SK-N-SH treated with all-trans-retinoic acid at 6 μM for 48 hours (cell line): ENCODE data around the gene STK11IP.
A peak's percentile ranks its signal among the peaks of the same experiment; 100 is the strongest.

Experiments used
- ATAC-seq: fragments of 200-7000 bp; cut with Tn5 transposase; 3 replicates; pipeline ENCODE4 v1.9.1; 2020; ENCODE audit warnings: mild to moderate bottlenecking, moderate library complexity
- ARNTL ChIP-seq: fragments of 450-650 bp; formaldehyde crosslinking; IDR thresholded peaks from 2 replicates; pipeline ENCODE4 v1.5.0; 2020; ENCODE audit warnings: low read depth, mild to moderate bottlenecking, moderate library complexity, borderline replicate concordance
- BACH2 ChIP-seq: fragments of 250-450 bp; sonication (Bioruptor Pico); IDR thresholded peaks from 2 replicates; pipeline ENCODE4 v1.9.0; 2021; ENCODE audit warnings: mild to moderate bottlenecking, borderline replicate concordance
- CSDC2 ChIP-seq: fragments of 250-450 bp; sonication (Bioruptor Pico); IDR thresholded peaks from 2 replicates; pipeline ENCODE4 v1.5.0; 2020; ENCODE audit warnings: mild to moderate bottlenecking, moderate library complexity
- ESRRG ChIP-seq: fragments of 250-450 bp; sonication (Bioruptor Pico); IDR thresholded peaks from 2 replicates; pipeline ENCODE4 v1.6.1; 2021; ENCODE audit warnings: mild to moderate bottlenecking
- ISL1 ChIP-seq: fragments of 250-450 bp; sonication (Bioruptor Pico); IDR thresholded peaks from 2 replicates; pipeline ENCODE4 v2.1.2; 2022; ENCODE audit warnings: mild to moderate bottlenecking, moderate library complexity
- OSR1 ChIP-seq: fragments of 250-450 bp; sonication (Bioruptor Pico); IDR thresholded peaks from 2 replicates; pipeline ENCODE4 v1.8.0; 2022; ENCODE audit warnings: moderate library complexity, mild to moderate bottlenecking, inconsistent platforms
- PPARA ChIP-seq: fragments of 250-450 bp; sonication (Bioruptor Pico); IDR thresholded peaks from 2 replicates; pipeline ENCODE4 v1.5.0; 2020; ENCODE audit warnings: mild to moderate bottlenecking, borderline replicate concordance
- RARB ChIP-seq: fragments of 250-450 bp; sonication (Bioruptor Pico); IDR thresholded peaks from 2 replicates; pipeline ENCODE4 v1.8.0; 2021; ENCODE audit warnings: mild to moderate bottlenecking, moderate library complexity
- SNAI2 ChIP-seq: fragments of 250-450 bp; sonication (Bioruptor Pico); IDR thresholded peaks from 2 replicates; pipeline ENCODE4 v1.5.0; 2020; ENCODE audit warnings: mild to moderate bottlenecking, moderate library complexity
- TCF4 ChIP-seq: fragments of 250-450 bp; sonication (Bioruptor Pico); IDR thresholded peaks from 2 replicates; pipeline ENCODE4 v1.8.0; 2021; ENCODE audit warnings: mild to moderate bottlenecking, moderate library complexity, borderline replicate concordance
- TOX ChIP-seq: fragments of 250-450 bp; sonication (Bioruptor Pico); IDR thresholded peaks from 2 replicates; pipeline ENCODE4 v1.8.0; 2021; ENCODE audit warnings: mild to moderate bottlenecking, moderate library complexity, borderline replicate concordance
- ZC3H10 ChIP-seq: fragments of 250-450 bp; sonication (Bioruptor Pico); IDR thresholded peaks from 2 replicates; pipeline ENCODE4 v1.5.1; 2021; ENCODE audit warnings: mild to moderate bottlenecking, moderate library complexity
- ZFP3 ChIP-seq: fragments of 250-450 bp; sonication (Bioruptor Pico); IDR thresholded peaks from 2 replicates; pipeline ENCODE4 v1.5.0; 2020; ENCODE audit warnings: mild to moderate bottlenecking, moderate library complexity
- ZFP30 ChIP-seq: fragments of 450-650 bp; formaldehyde crosslinking; IDR thresholded peaks from 2 replicates; pipeline ENCODE4 v1.5.0; 2022; ENCODE audit warnings: mild to moderate bottlenecking, moderate library complexity
- ZNF565 ChIP-seq: fragments of 450-650 bp; formaldehyde crosslinking; conservative IDR thresholded peaks from 2 replicates; pipeline ENCODE4 v1.5.0; 2020; ENCODE audit warnings: low read depth, mild to moderate bottlenecking, moderate library complexity
- ZNF8 ChIP-seq: fragments of 450-650 bp; formaldehyde crosslinking; IDR thresholded peaks from 2 replicates; pipeline ENCODE4 v1.5.0; 2020; ENCODE audit warnings: mild to moderate bottlenecking, moderate library complexity
- TF ChIP-seq, protein P1 (sequence below): fragments of 250-450 bp; sonication (Bioruptor Pico); IDR thresholded peaks from 2 replicates; pipeline ENCODE4 v1.5.0; 2020; ENCODE audit warnings: mild to moderate bottlenecking, moderate library complexity
- TF ChIP-seq, protein P2 (sequence below): fragments of 250-450 bp; sonication (Bioruptor Pico); IDR thresholded peaks from 2 replicates; pipeline ENCODE4 v1.8.0; 2021; ENCODE audit warnings: low read depth, mild to moderate bottlenecking, moderate library complexity, borderline replicate concordance
- TF ChIP-seq, protein P3 (sequence below): fragments of 250-450 bp; sonication (Bioruptor Pico); IDR thresholded peaks from 2 replicates; pipeline ENCODE4 v1.8.0; 2020; ENCODE audit warnings: mild to moderate bottlenecking, moderate library complexity, borderline replicate concordance
- TF ChIP-seq, protein P4 (sequence below): fragments of 250-450 bp; sonication (Bioruptor Pico); IDR thresholded peaks from 2 replicates; pipeline ENCODE4 v1.5.1; 2020; ENCODE audit warnings: low read depth, mild to moderate bottlenecking, moderate library complexity

Gene STK11IP

DNA sequence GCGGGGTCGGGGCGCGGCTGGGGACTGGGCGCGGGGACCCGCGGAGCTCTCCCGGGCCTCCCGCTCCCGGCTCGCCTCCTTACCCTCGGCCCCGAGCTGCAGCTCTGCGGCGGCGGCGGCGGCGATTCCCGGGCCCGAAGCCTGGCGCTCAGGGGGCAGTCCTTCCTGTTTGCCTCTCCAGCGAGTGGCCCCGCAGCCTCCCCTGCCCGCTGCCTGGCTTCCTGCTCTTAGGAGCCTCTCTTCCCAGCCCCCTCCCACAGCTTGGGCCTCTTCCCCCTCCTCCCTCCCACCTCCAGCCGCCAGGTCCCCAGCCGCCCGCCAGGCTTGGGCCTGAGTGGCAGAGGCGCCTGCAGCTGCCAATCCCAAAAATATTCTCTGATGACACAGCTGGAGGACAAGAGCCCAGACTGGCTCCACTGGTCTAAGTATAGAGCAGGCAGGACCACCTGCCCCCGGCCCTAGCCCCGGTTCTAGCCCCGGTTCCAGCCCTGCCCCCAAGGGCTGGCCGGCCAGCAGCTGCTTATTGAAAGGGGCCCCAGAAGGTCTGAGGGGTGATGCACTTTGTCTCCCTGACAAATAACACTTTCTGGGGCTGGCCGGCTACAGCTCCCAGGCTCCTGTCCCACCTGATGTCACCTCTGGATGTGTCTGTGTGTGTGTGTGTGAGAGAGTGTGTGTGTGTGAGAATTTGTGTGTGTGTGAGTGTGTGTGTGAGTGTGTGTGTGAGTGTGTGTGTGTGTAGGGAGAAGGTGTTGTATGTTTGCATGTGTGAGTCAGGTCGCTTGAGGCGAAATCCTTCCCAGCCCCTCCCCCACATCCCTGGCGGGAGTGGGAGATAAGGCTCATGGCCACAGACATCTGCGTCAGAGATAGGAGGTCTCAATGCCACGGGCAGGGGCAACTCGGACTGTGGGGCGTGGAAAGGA, 26.1 kb upstream of the STK11IP start, which contains the start of gene OBSL1:
Gene OBSL1 (minus strand): TSS at position 229 of the 926 bp plus-strand sequence. CDS start 307 bp downstream, outside the sequence.
- TF ChIP-seq, protein P1, sequence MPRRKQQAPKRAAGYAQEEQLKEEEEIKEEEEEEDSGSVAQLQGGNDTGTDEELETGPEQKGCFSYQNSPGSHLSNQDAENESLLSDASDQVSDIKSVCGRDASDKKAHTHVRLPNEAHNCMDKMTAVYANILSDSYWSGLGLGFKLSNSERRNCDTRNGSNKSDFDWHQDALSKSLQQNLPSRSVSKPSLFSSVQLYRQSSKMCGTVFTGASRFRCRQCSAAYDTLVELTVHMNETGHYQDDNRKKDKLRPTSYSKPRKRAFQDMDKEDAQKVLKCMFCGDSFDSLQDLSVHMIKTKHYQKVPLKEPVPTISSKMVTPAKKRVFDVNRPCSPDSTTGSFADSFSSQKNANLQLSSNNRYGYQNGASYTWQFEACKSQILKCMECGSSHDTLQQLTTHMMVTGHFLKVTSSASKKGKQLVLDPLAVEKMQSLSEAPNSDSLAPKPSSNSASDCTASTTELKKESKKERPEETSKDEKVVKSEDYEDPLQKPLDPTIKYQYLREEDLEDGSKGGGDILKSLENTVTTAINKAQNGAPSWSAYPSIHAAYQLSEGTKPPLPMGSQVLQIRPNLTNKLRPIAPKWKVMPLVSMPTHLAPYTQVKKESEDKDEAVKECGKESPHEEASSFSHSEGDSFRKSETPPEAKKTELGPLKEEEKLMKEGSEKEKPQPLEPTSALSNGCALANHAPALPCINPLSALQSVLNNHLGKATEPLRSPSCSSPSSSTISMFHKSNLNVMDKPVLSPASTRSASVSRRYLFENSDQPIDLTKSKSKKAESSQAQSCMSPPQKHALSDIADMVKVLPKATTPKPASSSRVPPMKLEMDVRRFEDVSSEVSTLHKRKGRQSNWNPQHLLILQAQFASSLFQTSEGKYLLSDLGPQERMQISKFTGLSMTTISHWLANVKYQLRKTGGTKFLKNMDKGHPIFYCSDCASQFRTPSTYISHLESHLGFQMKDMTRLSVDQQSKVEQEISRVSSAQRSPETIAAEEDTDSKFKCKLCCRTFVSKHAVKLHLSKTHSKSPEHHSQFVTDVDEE (CRISPR knock-in tag), result 0 out of 2 replicates have a peak, but pooled peaks have one; percentile 24
- TF ChIP-seq BACH2 (CRISPR knock-in tag) (no peak), CSDC2 (CRISPR knock-in tag) (no peak)
- peak; percentile 84 for ATAC-seq

- no peak for TF ChIP-seq ZFP3 (CRISPR knock-in tag)
- TF ChIP-seq, all 23 proteins: peak for 0
- ATAC-seq, result no peak
These were observed 25.2 kb upstream of the STK11IP start, which contains the start of gene INHA for GRCh38 chr2:219572237-219573001. Gene INHA, plus strand, starts transcription at chr2:219572310. Its CDS starts 65 bp downstream, at chr2:219572375.

DNA sequence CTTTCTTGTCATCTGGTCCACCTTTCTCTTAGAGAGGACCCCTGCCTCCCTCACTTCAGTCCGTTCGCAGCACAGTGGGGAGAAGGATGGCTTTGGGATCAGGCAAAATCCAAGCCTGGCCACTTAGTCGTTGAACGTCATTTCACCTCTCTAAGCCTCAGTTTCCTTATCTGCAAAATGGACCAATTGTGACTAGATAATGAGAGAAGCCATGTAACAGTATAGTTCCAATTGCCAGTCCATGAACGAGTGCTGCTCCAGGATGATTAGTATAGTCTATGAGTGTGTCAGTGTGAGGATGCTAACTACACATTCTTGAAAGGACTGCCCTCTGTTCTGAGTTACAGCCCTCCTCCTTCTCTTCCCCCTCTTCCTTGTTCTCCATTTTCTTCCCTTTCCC, 24.5 kb upstream of the STK11IP start:
- no peak for ATAC-seq
- TF ChIP-seq SNAI2 (no peak), ARNTL (CRISPR knock-in tag) (no peak), ZNF8 (CRISPR knock-in tag) (no peak), TCF4 (no peak), RARB (CRISPR knock-in tag) (no peak), PPARA (CRISPR knock-in tag) (no peak), ESRRG (CRISPR knock-in tag) (no peak), ZC3H10 (no peak), ZNF565 (CRISPR knock-in tag) (no peak), TOX (CRISPR knock-in tag) (no peak), OSR1 (CRISPR knock-in tag) (no peak), ZFP3 (CRISPR knock-in tag) (no peak), ZFP30 (CRISPR knock-in tag) (no peak), CSDC2 (CRISPR knock-in tag) (no peak), ISL1 (CRISPR knock-in tag) (no peak), BACH2 (CRISPR knock-in tag) (no peak)
- TF ChIP-seq, protein P2, sequence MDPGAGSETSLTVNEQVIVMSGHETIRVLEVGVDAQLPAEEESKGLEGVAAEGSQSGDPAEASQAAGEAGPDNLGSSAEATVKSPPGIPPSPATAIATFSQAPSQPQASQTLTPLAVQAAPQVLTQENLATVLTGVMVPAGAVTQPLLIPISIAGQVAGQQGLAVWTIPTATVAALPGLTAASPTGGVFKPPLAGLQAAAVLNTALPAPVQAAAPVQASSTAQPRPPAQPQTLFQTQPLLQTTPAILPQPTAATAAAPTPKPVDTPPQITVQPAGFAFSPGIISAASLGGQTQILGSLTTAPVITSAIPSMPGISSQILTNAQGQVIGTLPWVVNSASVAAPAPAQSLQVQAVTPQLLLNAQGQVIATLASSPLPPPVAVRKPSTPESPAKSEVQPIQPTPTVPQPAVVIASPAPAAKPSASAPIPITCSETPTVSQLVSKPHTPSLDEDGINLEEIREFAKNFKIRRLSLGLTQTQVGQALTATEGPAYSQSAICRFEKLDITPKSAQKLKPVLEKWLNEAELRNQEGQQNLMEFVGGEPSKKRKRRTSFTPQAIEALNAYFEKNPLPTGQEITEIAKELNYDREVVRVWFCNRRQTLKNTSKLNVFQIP (CRISPR knock-in tag), result no peak
- TF ChIP-seq, protein P3, sequence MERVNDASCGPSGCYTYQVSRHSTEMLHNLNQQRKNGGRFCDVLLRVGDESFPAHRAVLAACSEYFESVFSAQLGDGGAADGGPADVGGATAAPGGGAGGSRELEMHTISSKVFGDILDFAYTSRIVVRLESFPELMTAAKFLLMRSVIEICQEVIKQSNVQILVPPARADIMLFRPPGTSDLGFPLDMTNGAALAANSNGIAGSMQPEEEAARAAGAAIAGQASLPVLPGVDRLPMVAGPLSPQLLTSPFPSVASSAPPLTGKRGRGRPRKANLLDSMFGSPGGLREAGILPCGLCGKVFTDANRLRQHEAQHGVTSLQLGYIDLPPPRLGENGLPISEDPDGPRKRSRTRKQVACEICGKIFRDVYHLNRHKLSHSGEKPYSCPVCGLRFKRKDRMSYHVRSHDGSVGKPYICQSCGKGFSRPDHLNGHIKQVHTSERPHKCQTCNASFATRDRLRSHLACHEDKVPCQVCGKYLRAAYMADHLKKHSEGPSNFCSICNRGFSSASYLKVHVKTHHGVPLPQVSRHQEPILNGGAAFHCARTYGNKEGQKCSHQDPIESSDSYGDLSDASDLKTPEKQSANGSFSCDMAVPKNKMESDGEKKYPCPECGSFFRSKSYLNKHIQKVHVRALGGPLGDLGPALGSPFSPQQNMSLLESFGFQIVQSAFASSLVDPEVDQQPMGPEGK (CRISPR knock-in tag), result no peak
- TF ChIP-seq, protein P4, sequence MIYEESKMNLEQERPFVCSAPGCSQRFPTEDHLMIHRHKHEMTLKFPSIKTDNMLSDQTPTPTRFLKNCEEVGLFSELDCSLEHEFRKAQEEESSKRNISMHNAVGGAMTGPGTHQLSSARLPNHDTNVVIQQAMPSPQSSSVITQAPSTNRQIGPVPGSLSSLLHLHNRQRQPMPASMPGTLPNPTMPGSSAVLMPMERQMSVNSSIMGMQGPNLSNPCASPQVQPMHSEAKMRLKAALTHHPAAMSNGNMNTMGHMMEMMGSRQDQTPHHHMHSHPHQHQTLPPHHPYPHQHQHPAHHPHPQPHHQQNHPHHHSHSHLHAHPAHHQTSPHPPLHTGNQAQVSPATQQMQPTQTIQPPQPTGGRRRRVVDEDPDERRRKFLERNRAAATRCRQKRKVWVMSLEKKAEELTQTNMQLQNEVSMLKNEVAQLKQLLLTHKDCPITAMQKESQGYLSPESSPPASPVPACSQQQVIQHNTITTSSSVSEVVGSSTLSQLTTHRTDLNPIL (CRISPR knock-in tag), result no peak
- TF ChIP-seq, protein P1 (CRISPR knock-in tag), result no peak
